GM18858 (cell line): Measurements from ENCODE around the gene CD248.
"Not testable (repeated sequence)": the region's sequence is repeated elsewhere in the genome, so short reads cannot be mapped to it uniquely, and the experiment has no call there.

Source experiments
- ATAC-seq: cut with Tn5 transposase; IDR thresholded peaks from one replicate; pipeline ENCODE4 v1.9.1; 2021; ENCODE audit not compliant: unreplicated experiment

CD248 gene

DNA sequence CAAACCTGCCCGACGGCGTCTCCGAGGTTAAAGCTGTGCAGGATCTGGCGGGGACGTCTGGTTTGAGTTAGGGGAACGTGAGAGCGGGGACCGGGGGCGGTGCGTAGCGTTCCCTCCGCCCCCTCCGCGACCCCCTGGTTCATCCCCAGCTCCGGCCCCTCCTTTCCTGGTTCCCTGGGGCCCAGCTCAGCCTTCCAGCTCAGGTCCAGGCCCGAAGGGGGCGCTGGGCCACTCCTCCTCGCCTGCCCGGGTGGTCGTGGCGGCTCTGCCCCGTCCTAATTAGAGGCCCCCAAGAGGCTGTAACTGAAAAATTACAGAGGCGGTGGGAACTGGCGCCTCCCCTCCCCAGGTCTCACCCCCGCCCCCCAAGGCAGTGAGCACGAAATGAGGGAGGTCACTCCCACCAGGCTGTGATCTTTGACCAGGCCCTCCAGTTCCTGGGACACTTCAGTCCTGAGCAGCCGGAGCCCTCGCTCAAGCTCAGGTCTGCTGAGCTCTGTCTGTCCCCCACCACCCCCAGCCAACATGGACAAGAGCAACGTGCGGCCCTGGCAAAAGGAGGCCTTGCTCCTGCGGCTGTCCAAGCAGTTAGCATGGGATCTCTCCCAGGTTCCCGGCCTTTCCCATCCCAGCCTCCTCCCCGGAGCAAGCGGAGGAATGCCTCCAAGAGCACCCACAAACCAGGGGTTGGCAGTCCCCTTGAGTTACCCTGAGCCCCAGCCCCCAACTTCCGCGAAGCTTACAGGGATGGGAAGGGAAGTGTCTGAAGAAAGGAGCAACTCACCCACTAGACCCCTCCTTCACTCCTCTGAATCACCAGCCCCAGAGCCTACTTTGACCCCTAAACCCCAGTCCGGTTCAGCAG lies 3.3 kb downstream of the CD248 start:
- ATAC-seq = no peak

DNA sequence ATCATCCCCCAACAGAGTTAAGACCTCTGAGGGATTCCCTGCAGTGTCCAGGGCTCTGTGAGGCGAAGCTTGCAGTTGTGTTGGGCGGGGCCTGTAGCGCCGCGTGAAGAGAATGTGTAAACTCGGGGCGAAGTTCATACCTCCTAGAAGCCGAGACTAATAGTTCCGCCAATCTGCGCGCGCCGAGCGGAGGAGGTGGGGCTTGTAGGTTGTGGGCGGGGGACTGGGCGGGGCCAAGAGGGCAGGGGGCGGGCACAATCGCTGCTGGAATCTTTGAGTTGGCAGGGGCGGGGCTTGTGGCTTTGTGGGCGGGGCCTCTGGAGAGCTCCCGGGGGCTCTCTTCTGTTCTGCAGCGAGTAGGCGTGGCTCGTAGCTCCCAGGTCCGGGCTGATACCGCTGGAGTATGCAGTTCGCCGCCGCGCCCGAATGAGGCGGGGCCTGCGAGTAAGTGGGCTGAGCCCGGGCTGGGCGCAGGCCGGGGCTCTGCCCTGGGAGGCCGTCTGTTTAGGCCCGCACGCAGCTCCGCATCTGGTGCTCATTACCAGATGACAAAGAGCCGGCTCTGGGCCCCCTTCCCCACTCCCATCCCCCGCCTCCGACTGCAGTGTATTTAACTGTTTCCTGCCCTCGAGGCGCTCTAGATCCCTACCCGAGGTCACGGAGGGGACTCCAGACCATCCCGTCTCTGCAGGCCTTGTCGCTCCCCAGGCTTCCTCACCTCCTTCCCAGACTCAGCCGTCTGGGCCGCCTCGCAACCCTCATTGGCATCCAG lies 4.1 kb downstream of the CD248 start:
- peak; percentile 35 for ATAC-seq

DNA sequence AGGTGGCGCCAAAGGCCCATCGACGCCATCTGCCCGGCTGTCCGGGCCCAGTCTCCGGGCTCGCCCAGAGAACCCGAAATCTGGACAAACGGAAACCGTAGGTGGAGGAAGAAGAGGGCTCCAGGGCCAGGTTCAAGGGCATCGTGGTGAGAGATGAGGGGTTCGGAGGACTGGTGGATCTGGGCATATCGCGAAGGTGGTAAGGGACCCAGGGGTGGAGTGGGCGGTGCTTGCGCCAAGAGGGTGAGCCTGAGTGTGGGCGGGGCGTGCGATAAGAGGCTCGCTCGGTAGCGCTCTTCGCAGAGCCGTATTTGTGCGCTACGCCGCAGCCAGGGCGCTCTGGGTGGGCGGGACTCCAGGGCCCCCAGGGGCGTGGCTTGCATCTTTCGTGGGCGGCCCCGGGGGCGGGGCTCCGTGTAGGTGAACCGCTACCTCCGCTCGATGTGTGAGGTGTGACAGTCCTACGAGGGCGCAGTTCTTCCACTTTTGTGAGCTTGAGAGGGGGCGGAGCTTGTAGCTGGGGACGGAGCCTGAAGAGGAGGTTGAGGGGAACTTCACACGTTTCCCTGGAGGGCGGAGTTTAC lies 4.8 kb downstream of the CD248 start:
- ATAC-seq = peak; percentile 47

DNA sequence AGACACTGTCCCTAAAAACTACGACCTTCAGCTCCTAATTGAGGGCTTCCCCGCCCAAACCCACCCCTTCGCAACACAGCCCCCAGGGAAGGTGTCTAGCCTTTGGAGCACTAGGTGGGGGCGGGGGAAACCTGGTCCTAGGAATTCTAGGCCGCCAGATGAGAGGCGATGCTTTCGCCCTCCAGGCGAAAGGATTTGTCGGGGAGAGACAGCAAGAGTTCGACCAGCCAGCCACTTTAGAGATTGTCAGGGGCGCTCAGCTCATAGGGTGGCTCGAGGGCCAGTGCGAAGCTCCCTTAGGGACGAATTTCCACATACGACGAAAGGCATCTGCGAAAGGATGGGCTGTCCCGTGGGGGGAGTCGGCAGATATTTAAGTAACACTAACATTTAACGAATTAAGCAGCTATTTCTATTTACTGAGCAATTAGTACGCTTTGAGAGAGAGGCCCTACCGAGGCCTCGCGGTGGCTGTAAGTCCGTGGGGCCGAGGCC lies 5.3 kb downstream of the CD248 start:
- ATAC-seq = no peak

DNA sequence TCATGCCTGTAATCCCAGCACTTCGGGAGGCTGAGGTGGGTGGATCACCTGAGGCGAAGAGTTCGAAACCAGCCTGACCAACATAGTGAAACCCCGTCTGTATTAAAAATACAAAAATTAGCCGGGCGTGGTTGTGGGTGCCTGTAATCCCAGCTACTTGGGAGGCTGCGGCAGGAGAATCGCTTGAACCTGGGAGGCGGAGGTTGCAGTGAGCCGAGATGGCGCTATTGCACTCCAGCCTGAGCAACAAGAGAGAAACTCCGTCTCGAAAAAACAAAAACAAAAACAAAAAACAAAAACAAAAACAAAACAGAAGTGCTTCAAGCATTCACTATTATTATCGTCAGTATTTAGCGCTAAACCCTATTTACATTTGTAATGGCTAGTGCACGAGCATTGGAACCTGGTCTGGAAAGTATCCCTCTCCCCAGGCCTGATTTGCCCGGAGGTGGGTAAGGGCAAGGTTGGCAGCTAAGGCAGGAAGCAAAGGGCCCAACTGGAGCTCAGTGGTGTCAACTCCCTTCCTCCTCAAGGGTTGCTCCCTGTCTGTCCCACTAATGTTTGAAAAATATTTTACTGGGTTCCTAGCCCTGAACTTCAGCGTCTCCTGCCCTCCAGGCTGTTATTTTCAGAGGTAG lies 5.9 kb downstream of the CD248 start:
- ATAC-seq = not testable (repeated sequence)

DNA sequence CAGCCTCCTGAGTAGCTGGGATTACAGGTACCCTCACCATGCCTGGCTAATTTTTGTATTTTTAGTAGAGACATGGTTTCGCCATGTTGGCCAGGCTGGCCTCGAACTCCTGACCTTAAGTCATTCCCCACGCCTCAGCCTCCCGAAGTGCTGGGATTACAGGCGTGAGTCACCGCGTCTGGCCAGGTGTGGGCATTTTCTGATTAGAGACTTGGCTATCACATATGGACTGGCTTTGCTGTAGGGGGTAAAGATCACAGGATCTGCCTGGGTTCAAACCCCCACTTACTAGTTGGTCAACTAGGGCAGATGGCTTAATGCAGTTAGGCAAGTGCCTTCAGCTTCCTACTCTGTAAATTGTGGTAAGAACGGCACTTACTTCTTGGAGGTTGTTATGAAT lies 6.5 kb downstream of the CD248 start:
- ATAC-seq = no peak

DNA sequence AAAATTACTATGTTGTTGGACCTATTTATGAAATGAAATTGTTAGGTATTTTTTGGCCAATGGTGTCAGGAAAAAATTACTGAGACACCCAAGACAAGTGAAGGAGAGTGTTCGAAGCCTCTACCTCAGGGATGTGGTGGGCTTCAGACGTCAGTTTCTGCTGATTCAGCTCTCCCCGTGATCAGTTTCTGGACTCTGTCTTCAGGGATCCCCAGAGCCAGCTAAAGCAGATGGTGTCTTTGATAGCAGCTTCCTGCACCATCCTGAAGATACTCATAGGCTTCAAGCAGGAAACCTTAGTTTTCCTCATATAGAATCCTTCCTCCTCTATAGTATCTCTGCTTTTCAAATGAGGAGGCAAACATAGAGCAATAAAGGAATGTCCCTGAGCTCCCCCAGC lies 7.4 kb downstream of the CD248 start:
- ATAC-seq = no peak

DNA sequence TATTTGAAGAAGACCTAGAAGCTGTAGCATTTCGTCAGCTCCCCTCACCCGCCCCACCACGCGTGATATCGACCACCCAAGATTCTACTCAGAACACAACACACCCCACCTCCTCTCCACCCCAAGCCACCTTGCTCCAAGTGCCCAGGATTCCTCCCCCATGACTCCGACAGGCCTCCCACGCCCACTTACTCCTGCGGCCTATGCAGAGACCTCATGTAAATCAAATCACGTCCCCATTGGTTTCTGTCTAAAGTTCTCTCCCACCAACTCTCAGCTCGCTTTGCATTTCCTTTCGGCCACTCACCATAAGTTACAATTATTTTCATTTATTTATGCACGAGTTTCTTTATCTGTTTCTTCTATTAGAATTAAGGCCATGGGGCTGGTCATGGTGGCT lies 14.2 kb downstream of the CD248 start:
- no peak for ATAC-seq

DNA sequence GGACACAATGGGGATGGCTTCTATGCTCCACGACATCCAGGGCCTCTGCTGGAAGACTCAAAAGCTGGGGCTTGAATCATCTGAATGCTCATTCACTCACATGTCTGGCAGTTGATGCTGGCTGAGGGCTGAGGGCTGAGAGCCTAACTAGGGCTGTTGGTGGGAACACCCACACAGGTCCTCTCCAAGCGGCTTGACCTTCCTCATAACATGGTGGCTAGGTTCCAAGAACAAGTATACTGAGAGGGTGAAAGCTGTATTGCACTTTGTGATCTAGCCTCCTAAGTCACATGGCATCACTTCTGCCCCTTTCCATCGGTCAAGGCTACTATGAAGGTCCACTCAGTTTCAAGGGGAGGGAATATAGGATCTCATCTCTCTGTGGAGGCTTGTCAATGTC lies 17.7 kb downstream of the CD248 start:
- no peak for ATAC-seq

DNA sequence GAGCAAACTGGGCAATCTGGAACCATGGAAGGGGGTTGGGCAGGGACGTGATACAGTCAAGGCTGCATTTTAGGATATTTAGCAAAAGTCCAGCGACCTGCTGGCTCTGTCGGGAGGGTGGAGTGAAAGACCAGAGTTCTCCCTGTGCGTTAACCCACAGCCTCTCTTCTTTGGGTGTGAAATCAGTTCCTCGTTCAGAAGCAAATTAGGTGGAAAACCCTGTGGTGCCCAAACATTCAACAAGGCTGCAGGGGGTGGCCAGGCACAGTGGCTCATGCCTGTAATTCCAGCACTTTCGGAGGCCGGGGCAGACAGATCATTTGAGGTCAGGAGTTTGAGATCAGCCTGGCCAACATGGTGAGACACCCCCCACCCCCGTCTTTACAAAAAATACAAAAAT lies 19.2 kb downstream of the CD248 start:
- ATAC-seq = no peak

DNA sequence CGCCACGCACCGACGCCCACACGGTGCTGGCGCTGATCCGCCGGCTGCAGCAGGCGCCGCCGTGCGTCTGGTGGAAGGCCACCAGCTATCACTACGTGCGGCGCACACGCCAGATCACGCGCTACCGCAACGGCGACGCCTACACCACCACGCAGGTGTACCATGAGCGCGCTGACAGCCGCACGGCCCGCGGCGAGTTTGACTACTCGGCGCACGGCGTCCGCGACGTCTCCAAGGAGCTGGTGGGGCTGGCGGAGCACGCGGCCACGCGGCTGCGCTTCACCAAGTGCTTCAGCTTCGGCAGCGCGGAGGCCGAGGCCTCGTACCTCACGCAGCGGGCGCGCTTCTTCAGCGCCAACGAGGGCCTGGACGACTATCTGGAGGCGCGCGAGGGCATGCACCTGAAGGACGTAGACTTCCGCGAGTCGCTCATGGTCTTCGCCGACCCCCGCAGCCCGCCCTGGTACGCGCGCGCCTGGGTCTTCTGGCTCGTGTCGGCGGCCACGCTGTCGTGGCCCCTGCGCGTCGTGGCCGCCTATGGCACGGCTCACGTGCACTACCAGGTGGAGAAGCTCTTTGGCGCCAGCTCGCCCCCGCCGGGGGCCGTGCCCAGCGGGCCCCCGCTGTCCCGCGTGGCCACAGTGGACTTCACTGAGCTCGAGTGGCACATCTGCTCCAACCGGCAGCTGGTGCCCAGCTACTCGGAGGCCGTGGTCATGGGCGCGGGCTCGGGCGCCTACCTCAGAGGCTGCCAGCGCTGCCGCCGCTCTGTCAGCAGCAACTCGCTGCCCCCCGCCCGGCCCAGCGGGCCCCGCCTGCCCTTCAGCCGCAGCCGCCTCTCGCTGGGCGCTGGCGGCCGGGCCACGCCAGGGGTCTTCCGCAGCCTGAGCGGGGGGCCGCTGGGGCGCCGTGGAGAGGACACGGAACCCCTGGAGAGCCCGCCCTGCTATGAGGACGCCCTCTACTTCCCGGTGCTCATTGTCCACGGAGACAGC lies 21.9 kb downstream of the CD248 start:
- no peak for ATAC-seq

DNA sequence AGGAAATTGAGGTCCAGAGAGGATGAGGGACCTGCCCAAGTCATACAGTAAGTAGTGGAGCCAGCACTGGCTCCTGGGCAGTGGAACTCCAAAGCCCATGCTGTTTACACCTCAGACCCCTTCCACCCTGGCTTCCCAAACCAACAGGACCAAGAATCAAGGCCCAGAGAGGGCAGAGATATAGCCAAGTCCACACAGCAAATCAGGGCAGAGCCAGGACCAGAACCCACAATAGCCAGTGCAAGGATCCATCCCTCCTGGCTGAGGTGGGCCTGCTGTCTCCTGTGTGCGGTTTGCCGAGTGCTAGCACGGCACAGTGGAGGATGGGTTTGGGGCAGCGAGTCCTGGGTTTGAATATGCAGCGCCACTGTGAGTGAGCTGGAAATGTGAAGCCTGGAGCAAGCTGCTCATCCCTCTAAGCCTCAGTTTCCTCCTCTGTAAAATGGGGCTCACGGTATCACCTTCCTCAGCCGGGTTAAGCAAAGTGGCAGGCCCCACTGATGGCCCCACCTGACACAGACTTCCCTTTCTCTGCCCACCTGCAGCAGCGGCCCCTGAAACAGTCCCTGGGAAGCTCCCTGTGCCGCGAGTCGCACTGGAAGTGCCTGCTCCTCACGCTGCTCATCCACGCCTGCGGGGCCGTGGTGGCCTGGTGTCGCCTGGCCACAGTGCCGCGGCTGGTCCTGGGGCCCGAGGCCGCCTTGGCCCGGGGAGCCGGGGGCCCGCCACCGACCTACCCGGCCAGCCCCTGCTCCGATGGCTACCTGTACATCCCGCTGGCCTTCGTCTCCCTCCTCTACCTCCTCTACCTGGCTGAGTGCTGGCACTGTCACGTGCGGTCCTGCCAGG lies 22.8 kb downstream of the CD248 start:
- no peak for ATAC-seq

DNA sequence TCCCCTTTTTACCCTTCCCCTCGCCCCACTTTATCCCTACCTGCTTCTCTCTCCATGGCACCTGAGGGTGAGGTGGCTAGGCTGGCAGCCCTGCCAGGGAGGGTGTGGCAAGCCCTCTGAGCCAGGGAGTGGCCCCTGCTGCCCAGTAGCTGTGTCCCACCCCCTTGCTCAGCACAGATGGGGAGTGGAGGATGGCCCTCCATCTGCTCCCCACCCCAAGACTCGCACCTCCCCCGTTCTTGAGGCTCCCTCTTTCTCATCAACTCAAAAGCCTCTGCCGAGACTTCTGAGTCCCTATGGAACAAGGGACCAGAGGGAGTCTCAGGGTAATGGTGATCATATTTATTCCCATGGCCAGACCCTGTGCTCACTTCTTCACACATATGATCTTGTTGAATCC lies 23.5 kb downstream of the CD248 start:
- ATAC-seq = no peak

DNA sequence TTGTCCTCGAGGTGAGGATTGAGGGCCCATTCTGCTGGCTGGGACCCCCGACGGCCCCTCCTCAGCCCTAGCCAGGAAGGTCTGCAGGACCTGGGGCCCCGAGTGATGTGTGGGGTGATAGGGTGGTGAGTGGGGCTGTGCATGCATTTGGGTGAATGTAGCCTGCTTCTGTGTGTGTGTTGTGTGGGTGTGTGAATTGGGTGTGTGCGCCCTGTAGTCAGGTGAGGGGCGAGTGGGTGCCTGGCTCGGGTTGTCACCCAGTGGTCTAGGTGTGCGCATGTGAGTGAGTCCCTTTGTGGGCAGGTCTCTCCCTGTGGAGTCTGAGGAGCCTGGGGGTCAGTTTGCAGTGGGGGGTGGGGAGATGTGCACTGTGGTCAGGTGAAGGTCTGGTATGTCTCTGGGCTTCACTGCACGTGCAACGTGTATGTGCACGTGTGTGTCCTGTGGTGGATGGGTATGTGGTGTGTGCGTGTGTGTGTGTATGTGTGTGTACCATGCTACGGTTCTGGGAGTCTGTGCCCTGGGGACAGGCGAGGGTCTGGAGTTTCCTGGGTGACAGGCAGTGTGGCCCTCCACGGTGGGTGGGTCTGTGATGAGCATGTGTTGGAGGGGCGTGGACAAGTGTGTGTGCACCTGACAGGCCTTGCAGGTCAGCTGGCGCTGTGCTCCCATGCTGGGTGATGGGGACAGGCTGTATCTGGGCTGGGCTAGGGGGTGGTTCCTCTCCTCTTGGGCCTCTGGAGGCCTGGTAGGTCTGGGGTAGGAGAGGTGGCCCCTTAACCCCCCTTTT lies 24.1 kb downstream of the CD248 start:
- ATAC-seq = no peak

DNA sequence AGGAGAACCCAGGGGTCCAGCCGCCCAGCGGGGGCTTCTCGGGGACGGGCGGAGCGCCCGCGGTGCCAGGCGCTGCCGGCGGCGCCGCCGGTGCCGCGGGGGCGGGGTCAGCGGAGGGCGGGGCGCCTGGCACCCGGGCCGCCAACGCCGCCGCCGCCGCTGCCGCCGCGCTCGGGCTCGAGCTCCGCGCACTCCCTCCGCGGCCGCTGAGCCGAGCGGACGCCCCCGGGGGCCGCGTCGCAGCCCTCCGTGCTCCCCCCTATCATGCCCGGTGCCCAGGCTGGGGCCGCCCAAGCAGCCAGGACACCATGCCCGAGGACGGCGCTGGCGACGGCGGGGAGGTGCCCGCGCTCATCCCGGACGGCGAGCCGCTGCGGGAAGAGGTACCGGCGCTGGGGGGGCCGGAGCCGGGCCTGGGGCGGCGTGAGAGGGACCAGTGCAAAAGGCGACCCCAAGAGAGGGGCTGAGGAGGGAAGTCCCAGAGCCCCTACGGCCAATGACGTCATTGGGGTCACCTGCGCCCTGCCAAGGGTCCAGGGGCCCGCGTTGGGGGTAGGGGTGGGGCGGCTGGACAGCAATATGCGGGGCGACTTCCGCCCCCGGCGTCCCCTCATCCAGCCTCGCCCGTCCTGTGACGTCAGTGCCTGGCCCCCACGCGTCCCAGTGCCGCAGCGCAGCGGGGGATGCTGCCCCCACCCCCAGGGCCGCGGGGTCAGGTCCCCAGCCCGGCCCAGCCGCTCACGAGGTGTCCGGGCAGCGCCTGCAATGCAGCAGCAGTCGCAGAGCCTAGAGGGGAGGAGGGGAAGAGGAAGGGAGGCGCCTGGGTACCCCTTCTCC lies 24.9 kb downstream of the CD248 start, which contains the start of gene TMEM151A:
TMEM151A (plus strand) TSS at position 189 of the 837 bp plus-strand sequence; CDS start at position 309, 120 bp downstream.
- ATAC-seq = no peak

DNA sequence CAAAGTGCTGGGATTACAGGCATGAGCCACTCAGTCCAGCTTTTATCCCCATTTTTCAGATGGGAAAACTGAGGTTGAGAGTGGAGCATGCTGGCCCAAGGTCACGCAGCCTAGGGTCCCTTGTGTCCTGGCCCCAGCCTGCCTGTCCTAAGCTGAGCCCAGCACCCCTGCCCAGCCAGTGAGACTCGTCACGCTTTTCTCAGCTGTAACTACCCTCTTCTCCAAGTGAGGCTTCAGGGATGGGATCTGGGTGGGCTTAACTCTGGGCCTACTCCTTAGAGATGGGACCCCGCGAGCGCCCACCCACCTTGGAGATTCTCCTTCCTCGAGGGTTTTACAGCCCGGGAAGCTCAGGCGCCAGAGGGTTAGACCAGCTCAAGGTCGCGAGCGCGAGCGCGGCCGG lies 25.5 kb downstream of the CD248 start:
- no peak for ATAC-seq

DNA sequence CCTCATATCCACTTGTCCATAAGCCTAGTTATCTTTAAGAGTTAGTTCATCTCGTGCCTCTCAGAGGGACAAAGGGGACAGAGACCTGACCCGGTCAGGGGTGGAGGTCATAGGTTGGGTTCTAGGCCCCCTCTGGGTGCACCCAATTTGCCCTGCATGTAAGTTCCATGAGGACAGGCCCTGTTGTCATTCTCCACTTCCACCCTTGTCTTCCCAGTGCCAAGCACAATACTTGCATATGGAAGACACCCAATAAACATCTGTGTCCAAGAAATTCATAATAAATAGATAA lies 26.6 kb downstream of the CD248 start:
- ATAC-seq = no peak
